ENCODE results near the gene IFNL2. TPM values are rescaled to one million over a fixed set of nuclear protein-coding genes. Genes with fewer than 3 reads are reported as not detected.

IFNL2 gene
- total and polyA plus RNA-seq, 9 of the 15 experiments (the other 6 are each of a cell fraction or from before 2014, with no cell fraction given), result not detected

DNA sequence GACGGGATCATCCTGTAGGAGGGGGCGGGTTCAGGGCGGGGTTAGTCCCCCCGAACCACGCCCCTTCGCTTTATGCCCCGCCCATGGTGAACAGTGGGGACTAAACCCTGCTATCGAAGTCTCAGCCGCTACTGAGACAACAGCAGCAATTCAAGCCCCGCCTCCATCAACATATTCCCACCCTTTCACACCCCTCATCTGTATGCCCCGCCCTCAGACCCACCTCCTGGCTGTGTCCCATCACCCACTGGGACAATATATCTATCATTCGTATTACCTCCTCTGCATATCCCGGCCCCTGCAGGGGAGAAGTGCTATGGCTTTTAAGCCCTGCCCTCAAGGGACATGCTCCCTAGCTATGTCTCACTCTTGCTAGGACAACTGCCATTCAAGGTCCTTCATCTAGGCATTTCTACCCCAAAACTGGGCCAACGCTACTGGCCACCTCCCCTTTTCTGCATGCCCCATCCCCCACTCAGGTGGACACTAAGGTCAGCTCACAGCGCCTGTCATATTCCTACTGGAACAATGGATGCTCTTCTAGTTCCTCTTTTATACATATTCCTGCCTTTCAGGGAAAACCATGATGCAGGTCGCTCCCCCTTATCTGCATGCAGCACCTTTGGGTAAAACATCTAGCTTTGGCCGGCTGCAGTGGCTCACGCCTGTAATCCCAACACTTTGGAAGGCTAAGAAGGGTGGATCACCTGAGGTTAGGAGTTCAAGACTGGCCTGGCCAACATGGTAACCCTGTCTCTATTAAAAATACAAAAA, 40.5 kb downstream of the IFNL2 start (continued):
- TF ChIP-seq MTF1 (CRISPR knock-in tag; IDR thresholded peaks at IDR 0.05; ENCODE audit: borderline replicate concordance) (no peak), BCOR (IDR thresholded peaks at IDR 0.05) (peak; percentile 67), FOSL1 (tag; conservative IDR thresholded peaks at IDR 0.05) (0 out of 2 replicates have a peak, but pooled peaks have one; percentile 13), TSC22D4 (tag; IDR thresholded peaks at IDR 0.05) (no peak), PHF21A (IDR thresholded peaks at IDR 0.05; ENCODE audit: borderline replicate concordance, low read depth) (no peak), ZSCAN32 (CRISPR knock-in tag; IDR thresholded peaks at IDR 0.05) (no peak), SMARCA5 (IDR thresholded peaks at IDR 0.05) (no peak), MTA2 (IDR thresholded peaks at IDR 0.05; ENCODE audit: low read depth) (peak; percentile 66), ZNF41 (CRISPR knock-in tag; conservative IDR thresholded peaks at IDR 0.05) (no peak), KLF16 (IDR thresholded peaks at IDR 0.05) (peak; percentile 63; the same call in 1 of the 2 replicates), TAF1 (IDR thresholded peaks at IDR 0.05; ENCODE audit: control insufficient read depth, extremely low read depth, insufficient read depth, low read length, severe bottlenecking) (no peak), MYC (IDR thresholded peaks at IDR 0.05; ENCODE audit: low read depth, low read length) (no peak), MYC (CRISPR knock-in tag; IDR thresholded peaks at IDR 0.05; ENCODE audit: borderline replicate concordance, low read depth) (no peak), TCFL5 (CRISPR knock-in tag; conservative IDR thresholded peaks at IDR 0.05) (no peak), SMARCA4 (IDR thresholded peaks at IDR 0.05) (peak; percentile 63), EHMT2 (IDR thresholded peaks at IDR 0.05) (peak; percentile 84), NELFE (IDR thresholded peaks at IDR 0.05; ENCODE audit: insufficient read depth, insufficient read length) (no peak)
- TF ChIP-seq, protein P1, sequence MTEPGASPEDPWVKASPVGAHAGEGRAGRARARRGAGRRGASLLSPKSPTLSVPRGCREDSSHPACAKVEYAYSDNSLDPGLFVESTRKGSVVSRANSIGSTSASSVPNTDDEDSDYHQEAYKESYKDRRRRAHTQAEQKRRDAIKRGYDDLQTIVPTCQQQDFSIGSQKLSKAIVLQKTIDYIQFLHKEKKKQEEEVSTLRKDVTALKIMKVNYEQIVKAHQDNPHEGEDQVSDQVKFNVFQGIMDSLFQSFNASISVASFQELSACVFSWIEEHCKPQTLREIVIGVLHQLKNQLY (CRISPR knock-in tag; conservative IDR thresholded peaks at IDR 0.05), result no peak
- TF ChIP-seq, protein P2, sequence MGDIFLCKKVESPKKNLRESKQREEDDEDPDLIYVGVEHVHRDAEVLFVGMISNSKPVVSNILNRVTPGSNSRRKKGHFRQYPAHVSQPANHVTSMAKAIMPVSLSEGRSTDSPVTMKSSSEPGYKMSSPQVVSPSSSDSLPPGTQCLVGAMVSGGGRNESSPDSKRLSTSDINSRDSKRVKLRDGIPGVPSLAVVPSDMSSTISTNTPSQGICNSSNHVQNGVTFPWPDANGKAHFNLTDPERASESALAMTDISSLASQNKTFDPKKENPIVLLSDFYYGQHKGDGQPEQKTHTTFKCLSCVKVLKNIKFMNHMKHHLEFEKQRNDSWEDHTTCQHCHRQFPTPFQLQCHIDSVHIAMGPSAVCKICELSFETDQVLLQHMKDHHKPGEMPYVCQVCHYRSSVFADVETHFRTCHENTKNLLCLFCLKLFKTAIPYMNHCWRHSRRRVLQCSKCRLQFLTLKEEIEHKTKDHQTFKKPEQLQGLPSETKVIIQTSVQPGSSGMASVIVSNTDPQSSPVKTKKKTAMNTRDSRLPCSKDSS (IDR thresholded peaks at IDR 0.05; ENCODE audit: low read depth, partially characterized antibody), result no peak
- TF ChIP-seq, protein P3, sequence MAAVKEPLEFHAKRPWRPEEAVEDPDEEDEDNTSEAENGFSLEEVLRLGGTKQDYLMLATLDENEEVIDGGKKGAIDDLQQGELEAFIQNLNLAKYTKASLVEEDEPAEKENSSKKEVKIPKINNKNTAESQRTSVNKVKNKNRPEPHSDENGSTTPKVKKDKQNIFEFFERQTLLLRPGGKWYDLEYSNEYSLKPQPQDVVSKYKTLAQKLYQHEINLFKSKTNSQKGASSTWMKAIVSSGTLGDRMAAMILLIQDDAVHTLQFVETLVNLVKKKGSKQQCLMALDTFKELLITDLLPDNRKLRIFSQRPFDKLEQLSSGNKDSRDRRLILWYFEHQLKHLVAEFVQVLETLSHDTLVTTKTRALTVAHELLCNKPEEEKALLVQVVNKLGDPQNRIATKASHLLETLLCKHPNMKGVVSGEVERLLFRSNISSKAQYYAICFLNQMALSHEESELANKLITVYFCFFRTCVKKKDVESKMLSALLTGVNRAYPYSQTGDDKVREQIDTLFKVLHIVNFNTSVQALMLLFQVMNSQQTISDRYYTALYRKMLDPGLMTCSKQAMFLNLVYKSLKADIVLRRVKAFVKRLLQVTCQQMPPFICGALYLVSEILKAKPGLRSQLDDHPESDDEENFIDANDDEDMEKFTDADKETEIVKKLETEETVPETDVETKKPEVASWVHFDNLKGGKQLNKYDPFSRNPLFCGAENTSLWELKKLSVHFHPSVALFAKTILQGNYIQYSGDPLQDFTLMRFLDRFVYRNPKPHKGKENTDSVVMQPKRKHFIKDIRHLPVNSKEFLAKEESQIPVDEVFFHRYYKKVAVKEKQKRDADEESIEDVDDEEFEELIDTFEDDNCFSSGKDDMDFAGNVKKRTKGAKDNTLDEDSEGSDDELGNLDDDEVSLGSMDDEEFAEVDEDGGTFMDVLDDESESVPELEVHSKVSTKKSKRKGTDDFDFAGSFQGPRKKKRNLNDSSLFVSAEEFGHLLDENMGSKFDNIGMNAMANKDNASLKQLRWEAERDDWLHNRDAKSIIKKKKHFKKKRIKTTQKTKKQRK (IDR thresholded peaks at IDR 0.05; ENCODE audit: borderline replicate concordance, low read depth, low read length), result no peak
- TF ChIP-seq, protein P4, sequence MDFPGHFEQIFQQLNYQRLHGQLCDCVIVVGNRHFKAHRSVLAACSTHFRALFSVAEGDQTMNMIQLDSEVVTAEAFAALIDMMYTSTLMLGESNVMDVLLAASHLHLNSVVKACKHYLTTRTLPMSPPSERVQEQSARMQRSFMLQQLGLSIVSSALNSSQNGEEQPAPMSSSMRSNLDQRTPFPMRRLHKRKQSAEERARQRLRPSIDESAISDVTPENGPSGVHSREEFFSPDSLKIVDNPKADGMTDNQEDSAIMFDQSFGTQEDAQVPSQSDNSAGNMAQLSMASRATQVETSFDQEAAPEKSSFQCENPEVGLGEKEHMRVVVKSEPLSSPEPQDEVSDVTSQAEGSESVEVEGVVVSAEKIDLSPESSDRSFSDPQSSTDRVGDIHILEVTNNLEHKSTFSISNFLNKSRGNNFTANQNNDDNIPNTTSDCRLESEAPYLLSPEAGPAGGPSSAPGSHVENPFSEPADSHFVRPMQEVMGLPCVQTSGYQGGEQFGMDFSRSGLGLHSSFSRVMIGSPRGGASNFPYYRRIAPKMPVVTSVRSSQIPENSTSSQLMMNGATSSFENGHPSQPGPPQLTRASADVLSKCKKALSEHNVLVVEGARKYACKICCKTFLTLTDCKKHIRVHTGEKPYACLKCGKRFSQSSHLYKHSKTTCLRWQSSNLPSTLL (IDR thresholded peaks at IDR 0.05), result no peak

Measured in K562 (cell line).